NCI-H1105 (cell line): ENCODE results near the gene SLC22A5.

Source experiments
- DNase-seq: peaks from one replicate; lab custom pipeline; 2025; lab: John Stamatoyannopoulos, UW

The SLC22A5 gene

GRCh38 chr5:132368186-132368585 is 1.3 kb upstream of the SLC22A5 start:
- no peak for DNase-seq

- no peak for DNase-seq
Observed at GRCh38 chr5:132369007-132369473, 470 bp upstream of the SLC22A5 start.

GRCh38 chr5:132370181-132370970 is 866 bp downstream of the SLC22A5 start:
- no peak for DNase-seq

- DNase-seq, result no peak
Observed at GRCh38 chr5:132370971-132371602, 1.6 kb downstream of the SLC22A5 start.

- no peak for DNase-seq
Observed at GRCh38 chr5:132371603-132371994, 2.1 kb downstream of the SLC22A5 start.

GRCh38 chr5:132372127-132372526 is 2.6 kb downstream of the SLC22A5 start:
- no peak for DNase-seq

GRCh38 chr5:132372542-132372941 is 3.0 kb downstream of the SLC22A5 start:
- no peak for DNase-seq

GRCh38 chr5:132375957-132376356 is 6.4 kb downstream of the SLC22A5 start:
- no peak for DNase-seq

- DNase-seq, result no peak
Observed at GRCh38 chr5:132376694-132377641, 7.5 kb downstream of the SLC22A5 start.

GRCh38 chr5:132377738-132378137 is 8.2 kb downstream of the SLC22A5 start:
- no peak for DNase-seq

- DNase-seq, result no peak
Observed at GRCh38 chr5:132378580-132378979, 9.1 kb downstream of the SLC22A5 start.

- DNase-seq, result no peak
Observed at GRCh38 chr5:132380047-132380446, 10.5 kb downstream of the SLC22A5 start.

GRCh38 chr5:132380741-132381140 is 11.2 kb downstream of the SLC22A5 start:
- no peak for DNase-seq

GRCh38 chr5:132381614-132382013 is 12.1 kb downstream of the SLC22A5 start:
- DNase-seq, result no peak

- DNase-seq, result no peak
Observed at GRCh38 chr5:132383261-132383660, 13.8 kb downstream of the SLC22A5 start.

- DNase-seq, result no peak
Observed at GRCh38 chr5:132383984-132384383, 14.5 kb downstream of the SLC22A5 start.

- DNase-seq, result no peak
Observed at GRCh38 chr5:132384506-132385050, 15.1 kb downstream of the SLC22A5 start.

GRCh38 chr5:132385326-132386105 is 16.0 kb downstream of the SLC22A5 start:
- peak; percentile 15 for DNase-seq

GRCh38 chr5:132386644-132387286 is 17.3 kb downstream of the SLC22A5 start:
- no peak for DNase-seq

GRCh38 chr5:132387640-132388117 is 18.2 kb downstream of the SLC22A5 start:
- DNase-seq, result no peak
